ENCODE data around the gene STAT1. TPM values are rescaled to one million over a fixed set of nuclear protein-coding genes. Genes with fewer than 3 reads are reported as not detected.

The STAT1 gene
- total and polyA plus RNA-seq, 4 donors, result 21.6 to 80.1 (median 74.1) TPM

- Histone ChIP-seq H3K4me1 (ENCODE audit: control insufficient read depth in 5 of 5, insufficient read depth in 5 of 5, low read length in 5 of 5) (peaks cover 0 to 13% (median 0%) of the 10 kb centered on the region in 5 donors), H3K36me3 (ENCODE audit: control insufficient read depth in 4 of 4, insufficient read depth in 4 of 4, low read length in 4 of 4) (no peaks in the 10 kb centered on the region), H3K27me3 (ENCODE audit: control insufficient read depth in 3 of 3, insufficient read depth in 3 of 3, low read length in 2 of 3) (no peaks in the 10 kb centered on the region), H3K27ac (ENCODE audit: low read depth in 1 of 2, low read length in 1 of 2) (no peak overlapping the region), H3K4me3 (no peak overlapping the region), H3K9me3 (ENCODE audit: control insufficient read depth in 4 of 4, insufficient read depth in 3 of 4, low read length in 3 of 4) (no peaks in the 10 kb centered on the region), H3K9ac (ENCODE audit: insufficient read depth in 1 of 2, low read length in 2 of 2) (no peak overlapping the region)
- TF ChIP-seq, protein P1, sequence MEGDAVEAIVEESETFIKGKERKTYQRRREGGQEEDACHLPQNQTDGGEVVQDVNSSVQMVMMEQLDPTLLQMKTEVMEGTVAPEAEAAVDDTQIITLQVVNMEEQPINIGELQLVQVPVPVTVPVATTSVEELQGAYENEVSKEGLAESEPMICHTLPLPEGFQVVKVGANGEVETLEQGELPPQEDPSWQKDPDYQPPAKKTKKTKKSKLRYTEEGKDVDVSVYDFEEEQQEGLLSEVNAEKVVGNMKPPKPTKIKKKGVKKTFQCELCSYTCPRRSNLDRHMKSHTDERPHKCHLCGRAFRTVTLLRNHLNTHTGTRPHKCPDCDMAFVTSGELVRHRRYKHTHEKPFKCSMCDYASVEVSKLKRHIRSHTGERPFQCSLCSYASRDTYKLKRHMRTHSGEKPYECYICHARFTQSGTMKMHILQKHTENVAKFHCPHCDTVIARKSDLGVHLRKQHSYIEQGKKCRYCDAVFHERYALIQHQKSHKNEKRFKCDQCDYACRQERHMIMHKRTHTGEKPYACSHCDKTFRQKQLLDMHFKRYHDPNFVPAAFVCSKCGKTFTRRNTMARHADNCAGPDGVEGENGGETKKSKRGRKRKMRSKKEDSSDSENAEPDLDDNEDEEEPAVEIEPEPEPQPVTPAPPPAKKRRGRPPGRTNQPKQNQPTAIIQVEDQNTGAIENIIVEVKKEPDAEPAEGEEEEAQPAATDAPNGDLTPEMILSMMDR (IDR thresholded peaks at IDR 0.05; ENCODE audit: control extremely low read depth, extremely low read depth), result no peak
- 53 to 60% methylated on average over 4 of the region's 4 CpGs for WGBS, 2 donors
- ATAC-seq (ENCODE audit: insufficient read depth, low FRiP score) (no peak), DNase-seq (no peak)
These were observed 36.0 kb upstream of the STAT1 start for GRCh38 chr2:191049728-191050639.

DNA sequence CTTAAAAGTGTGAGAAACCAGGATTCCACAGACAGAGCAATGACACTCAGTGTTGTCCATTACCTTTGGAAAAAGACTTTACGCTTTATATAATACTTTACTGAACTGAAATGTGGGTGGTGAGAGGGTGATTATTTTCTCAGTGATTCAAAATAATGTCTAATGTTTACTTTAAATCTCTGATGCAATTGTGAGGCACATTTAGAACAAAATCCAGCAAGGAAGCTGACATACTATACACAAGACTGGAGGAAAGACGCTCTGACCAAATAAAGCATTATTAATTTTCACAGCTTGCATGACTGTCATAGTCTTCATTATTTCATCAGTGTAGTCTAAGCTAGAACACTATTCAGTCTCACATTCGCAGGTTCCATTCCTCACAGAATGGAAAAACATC, 34.1 kb upstream of the STAT1 start:
- Histone ChIP-seq H3K36me3 (ENCODE audit: control insufficient read depth in 4 of 4, insufficient read depth in 4 of 4, low read length in 4 of 4) (no peaks in the 10 kb centered on the region), H3K9me3 (ENCODE audit: control insufficient read depth in 4 of 4, insufficient read depth in 3 of 4, low read length in 3 of 4) (no peaks in the 10 kb centered on the region), H3K27ac (ENCODE audit: low read depth in 1 of 2, low read length in 1 of 2) (no peak overlapping the region), H3K9ac (ENCODE audit: insufficient read depth in 1 of 2, low read length in 2 of 2) (no peak overlapping the region), H3K4me3 (no peak overlapping the region), H3K27me3 (ENCODE audit: control insufficient read depth in 3 of 3, insufficient read depth in 3 of 3, low read length in 2 of 3) (no peaks in the 10 kb centered on the region), H3K4me1 (ENCODE audit: control insufficient read depth in 5 of 5, insufficient read depth in 5 of 5, low read length in 5 of 5) (peaks cover 0 to 13% (median 0%) of the 10 kb centered on the region in 5 donors)
- TF ChIP-seq, protein P1 (IDR thresholded peaks at IDR 0.05; ENCODE audit: control extremely low read depth, extremely low read depth), result no peak
- 92 to 97% methylated on average over 3 of the region's 3 CpGs for WGBS, 2 donors
- no peak for DNase-seq
- ATAC-seq (ENCODE audit: insufficient read depth, low FRiP score), result no peak

DNA sequence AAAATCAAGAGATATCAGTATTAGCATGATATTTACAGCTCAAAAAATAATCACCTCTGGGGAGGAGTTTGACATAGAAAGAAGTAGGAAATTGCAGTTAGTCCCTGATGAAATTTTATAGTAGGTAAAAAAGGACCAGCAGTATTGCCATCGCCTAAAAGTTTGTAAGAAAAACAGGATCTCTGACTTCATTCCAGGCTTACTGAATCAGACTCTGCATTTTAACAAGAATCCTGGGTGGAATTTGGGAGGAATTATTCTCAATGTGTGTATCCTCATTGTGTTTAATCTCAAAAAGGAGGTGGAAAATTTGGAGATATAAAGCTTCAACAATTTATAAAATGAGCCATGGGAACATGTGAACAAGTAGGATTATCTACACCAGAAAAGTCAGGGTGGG, 31.2 kb upstream of the STAT1 start:
- no peaks in the 10 kb centered on the region for H3K36me3 ChIP-seq (ENCODE audit: control insufficient read depth in 4 of 4, insufficient read depth in 4 of 4, low read length in 4 of 4)
- peaks cover 0 to 4% (median 0%) of the 10 kb centered on the region in 5 donors for H3K4me1 ChIP-seq (ENCODE audit: control insufficient read depth in 5 of 5, insufficient read depth in 5 of 5, low read length in 5 of 5)
- DNase-seq, result no peak
- H3K9me3 ChIP-seq (ENCODE audit: control insufficient read depth in 4 of 4, insufficient read depth in 3 of 4, low read length in 3 of 4), result no peaks in the 10 kb centered on the region
- H3K27me3 ChIP-seq (ENCODE audit: control insufficient read depth in 3 of 3, insufficient read depth in 3 of 3, low read length in 2 of 3), result no peaks in the 10 kb centered on the region
- WGBS, 2 donors, result 85 to 95% methylated on average over 1 of the region's 1 CpG
- H3K9ac ChIP-seq (ENCODE audit: insufficient read depth in 1 of 2, low read length in 2 of 2), result no peak overlapping the region
- no peak for ATAC-seq (ENCODE audit: insufficient read depth, low FRiP score)
- H3K4me3 ChIP-seq, result no peak overlapping the region
- no peak overlapping the region for H3K27ac ChIP-seq (ENCODE audit: low read depth in 1 of 2, low read length in 1 of 2)
- TF ChIP-seq, protein P1 (IDR thresholded peaks at IDR 0.05; ENCODE audit: control extremely low read depth, extremely low read depth), result no peak

All from lung (tissue), 12 donors.